SK-N-SH (cell line): ENCODE data around the gene MAST4. TPM values are rescaled to one million over a fixed set of nuclear protein-coding genes. Genes with fewer than 3 reads are reported as not detected.

Source experiments
- CTCF ChIA-PET: fragments of 300-600, 350-600 bp; formaldehyde crosslinking; extraction: SDS; loops from one replicate; lab custom pipeline; 2021; lab: Yijun Ruan, JAX
- POLR2A ChIA-PET: fragments of 350-600 bp; sonication (Branson Sonifier 250); formaldehyde crosslinking; extraction: SDS; loops from one replicate; lab custom pipeline; 2020; ENCODE audit warnings: antibody characterized with exemption, inconsistent platforms; lab: Yijun Ruan, JAX
- DNase-seq: peaks from one replicate; pipeline ENCODE4 v3.0.0; 2012
- H2AFZ ChIP-seq: fragments of 200-600 bp; sonication (generic); 2 replicates; pipeline ENCODE4 v1.8.1; 2016; ENCODE audit warnings: antibody characterized with exemption, mild to moderate bottlenecking, low read depth
- H3F3A ChIP-seq: fragments of 200-600 bp; sonication (generic); replicated peaks from 2 replicates; pipeline ENCODE3; 2016; ENCODE audit warnings: antibody characterized with exemption, mild to moderate bottlenecking; ENCODE audit not compliant: insufficient read depth
- H3K27ac ChIP-seq, 2 experiments: fragments of 200-500 bp in 1 of 2; fragments of 200-600 bp in 1 of 2; sonication (Bioruptor generic) in 1 of 2; sonication (generic), shearing (Covaris generic) in 1 of 2; 2 replicates each; pipeline versions ENCODE4 v1.5.1 to v1.6.1; 2014 to 2016; ENCODE audit warnings: low read depth in 2 of 2, inconsistent platforms in 1 of 2, low read length in 1 of 2, mild to moderate bottlenecking in 1 of 2, mixed read lengths in 1 of 2
- H3K27me3 ChIP-seq: fragments of 200-600 bp; sonication (generic), shearing (Covaris generic); 2 replicates; pipeline ENCODE4 v1.6.1; 2016; ENCODE audit warnings: mixed run types; ENCODE audit not compliant: insufficient read depth
- H3K36me3 ChIP-seq, 2 experiments: fragments of 200-500 bp in 1 of 2; fragments of 200-600 bp in 1 of 2; sonication (Bioruptor generic) in 1 of 2; sonication (generic) in 1 of 2; replicated peaks in 1 of 2; 2 replicates each; pipeline versions ENCODE3 to v1.5.1; 2014 to 2016; ENCODE audit warnings: low read length in 1 of 2, mild to moderate bottlenecking in 1 of 2; ENCODE audit not compliant: insufficient read depth in 2 of 2, control insufficient read depth in 1 of 2
- H3K4me1 ChIP-seq, 2 experiments: fragments of 200-500 bp in 1 of 2; fragments of 200-600 bp in 1 of 2; sonication (Bioruptor generic) in 1 of 2; sonication (generic), shearing (Covaris generic) in 1 of 2; 2 replicates each; pipeline versions ENCODE4 v1.5.1 to v1.6.1; 2014 to 2016; ENCODE audit warnings: low read depth in 1 of 2, low read length in 1 of 2, mixed run types in 1 of 2; ENCODE audit not compliant: insufficient read depth in 2 of 2, control insufficient read depth in 1 of 2
- H3K4me2 ChIP-seq: fragments of 200-600 bp; sonication (generic), shearing (Covaris generic); 2 replicates; pipeline ENCODE4 v1.6.1; 2017; ENCODE audit warnings: mixed run types
- H3K4me3 ChIP-seq, 2 experiments: fragments of 200-500 bp in 1 of 2; fragments of 200-600 bp in 1 of 2; sonication (Bioruptor generic) in 1 of 2; sonication (generic), shearing (Covaris generic) in 1 of 2; 2 replicates each; pipeline versions ENCODE4 v1.5.1 to v1.8.1; 2014 to 2016; ENCODE audit warnings: low read depth in 2 of 2, inconsistent platforms in 1 of 2, low read length in 1 of 2, mild to moderate bottlenecking in 1 of 2, mixed read lengths in 1 of 2, moderate library complexity in 1 of 2
- H3K79me2 ChIP-seq: fragments of 200-600 bp; sonication (generic); 2 replicates; pipeline ENCODE4 v1.8.1; 2017; ENCODE audit warnings: mild to moderate bottlenecking; ENCODE audit not compliant: insufficient read depth
- H3K9ac ChIP-seq: fragments of 200-600 bp; sonication (generic); 2 replicates; pipeline ENCODE4 v1.6.1; 2017; ENCODE audit warnings: mixed run types
- H3K9me2 ChIP-seq: fragments of 200-600 bp; sonication (generic); 2 replicates; pipeline ENCODE4 v1.6.1; 2017; ENCODE audit warnings: mixed run types
- H3K9me3 ChIP-seq: fragments of 200-600 bp; sonication (generic); 2 replicates; pipeline ENCODE4 v1.6.1; 2017; ENCODE audit warnings: mixed run types, mild to moderate bottlenecking, moderate library complexity
- H4K20me1 ChIP-seq: fragments of 200-600 bp; sonication (generic); 2 replicates; pipeline ENCODE4 v1.6.1; 2017; ENCODE audit warnings: mild to moderate bottlenecking, mixed run types; ENCODE audit not compliant: insufficient read depth
- ELF1 ChIP-seq: IDR thresholded peaks from 2 replicates; pipeline ENCODE4 v1.4.0; 2012
- EZH2phosphoT487 ChIP-seq: fragments of 200-600 bp; sonication (generic); IDR thresholded peaks from 2 replicates; pipeline ENCODE4 v1.6.1; 2017; ENCODE audit warnings: low read depth, mixed run types, mild to moderate bottlenecking, antibody characterized with exemption, moderate library complexity, borderline replicate concordance
- FOSL2 ChIP-seq: IDR thresholded peaks from 2 replicates; pipeline ENCODE4 v1.4.0; 2012; ENCODE audit warnings: low read depth, mild to moderate bottlenecking, moderate library complexity, borderline replicate concordance
- GABPA ChIP-seq: IDR thresholded peaks from 2 replicates; pipeline ENCODE4 v1.4.0; 2012; ENCODE audit warnings: low read depth, mild to moderate bottlenecking
- GATA2 ChIP-seq: sonication (generic); formaldehyde crosslinking; IDR thresholded peaks from 2 replicates; pipeline ENCODE4 v1.5.0; 2020; ENCODE audit warnings: mild to moderate bottlenecking, missing genetic modification reagents
- JUND ChIP-seq: IDR thresholded peaks from 2 replicates; pipeline ENCODE4 v1.4.0; 2012
- MEF2A ChIP-seq: IDR thresholded peaks from 2 replicates; pipeline ENCODE4 v1.4.0; 2012; ENCODE audit warnings: low read depth, borderline replicate concordance
- MXI1 ChIP-seq: IDR thresholded peaks from 2 replicates; pipeline ENCODE4 v1.6.1; 2012; ENCODE audit warnings: mild to moderate bottlenecking, low read depth, low read length, improper control_type of control experiment
- NRF1 ChIP-seq: IDR thresholded peaks from 2 replicates; pipeline ENCODE4 v1.6.1; 2012; ENCODE audit warnings: low read depth, mild to moderate bottlenecking, low read length
- RAD21 ChIP-seq: IDR thresholded peaks from 2 replicates; pipeline ENCODE4 v1.6.1; 2012; ENCODE audit warnings: mild to moderate bottlenecking, low read length
- SIN3A ChIP-seq: IDR thresholded peaks from 2 replicates; pipeline ENCODE4 v1.6.1; 2012; ENCODE audit warnings: low read depth, mild to moderate bottlenecking, low read length, moderate library complexity, borderline replicate concordance
- SMC3 ChIP-seq: IDR thresholded peaks from 2 replicates; pipeline ENCODE4 v1.6.1; 2012; ENCODE audit warnings: low read depth, low read length, improper control_type of control experiment
- YY1 ChIP-seq: IDR thresholded peaks from 2 replicates; pipeline ENCODE4 v1.4.0; 2012; ENCODE audit warnings: low read depth, mild to moderate bottlenecking
- WGBS: methylation state at CpG from one replicate; pipeline ENCODE4 v1.1.6; 2017; ENCODE audit warnings: low lambda C conversion rate; 5-methylcytosine and 5-hydroxymethylcytosine counted together
- polyA plus RNA-seq, 3 experiments: library from polyadenylated mRNA; depleted of rRNA; stranded (reverse); fragments of >200 nt; gene quantifications; 2 replicates each; pipeline ENCODE4 v1.2.3, GENCODE V29; 2012
- TF ChIP-seq, protein P1 (sequence below): IDR thresholded peaks from 2 replicates; pipeline ENCODE4 v1.4.0; 2012; ENCODE audit warnings: low read depth
- TF ChIP-seq, protein P2 (sequence below): fragments of 200-600 bp; sonication (generic); IDR thresholded peaks from 2 replicates; pipeline ENCODE4 v1.6.1; 2017; ENCODE audit warnings: antibody characterized with exemption, mild to moderate bottlenecking, moderate library complexity
- TF ChIP-seq, protein P3 (sequence below): fragments of 150-350 bp; IDR thresholded peaks from 2 replicates; pipeline ENCODE4 v1.6.1; 2017; ENCODE audit warnings: antibody characterized with exemption, low read length, low read depth, borderline replicate concordance
- TF ChIP-seq, protein P4 (sequence below): IDR thresholded peaks from 2 replicates; pipeline ENCODE4 v1.6.1; 2012; ENCODE audit warnings: mild to moderate bottlenecking, low read depth, low read length, moderate library complexity
- TF ChIP-seq, protein P5 (sequence below): IDR thresholded peaks from 2 replicates; pipeline ENCODE4; 2012

The MAST4 gene
- polyA plus RNA-seq, 1 of the 3 experiments (the other 2 are of a cell fraction): 2.2 TPM

DNA sequence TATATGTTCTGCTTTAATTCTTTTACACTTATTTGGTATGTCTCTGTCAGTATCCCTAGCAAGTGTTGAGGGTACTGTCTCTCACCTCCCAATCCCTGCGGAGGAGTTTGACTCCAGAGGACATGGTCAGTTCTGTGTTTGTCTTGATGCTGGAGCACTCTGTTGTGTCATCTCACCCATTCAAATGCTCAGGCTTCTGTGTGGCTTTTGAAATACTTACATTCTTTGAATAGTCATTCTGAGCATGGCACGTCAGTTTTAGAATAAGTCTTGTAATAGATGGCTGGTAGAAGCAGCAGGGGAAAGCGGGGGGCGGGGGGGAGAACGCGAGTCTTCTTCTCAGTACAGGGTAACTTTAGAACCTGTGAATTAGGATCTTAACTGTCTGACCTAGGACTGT is 12.3 kb downstream of the MAST4 start:
- no peak for DNase-seq
- H3K9ac ChIP-seq: no peak overlapping the region
- H3K4me3 ChIP-seq: no peak overlapping the region
- H3K27me3 ChIP-seq: no peaks in the 10 kb centered on the region
- ChIA-PET CTCF (no interaction called here), POLR2A (interaction anchor here (0.6 kb wide), 1 partner anchor 9 kb away, joined by 3 read pairs; no protein-coding TSS in a partner anchor)
- no peaks in the 10 kb centered on the region for H3K79me2 ChIP-seq
- TF ChIP-seq ELF1: no peak
- TF ChIP-seq, protein P1, sequence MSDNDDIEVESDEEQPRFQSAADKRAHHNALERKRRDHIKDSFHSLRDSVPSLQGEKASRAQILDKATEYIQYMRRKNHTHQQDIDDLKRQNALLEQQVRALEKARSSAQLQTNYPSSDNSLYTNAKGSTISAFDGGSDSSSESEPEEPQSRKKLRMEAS: no peak
- TF ChIP-seq NRF1: no peak
- no peak for TF ChIP-seq SIN3A
- TF ChIP-seq, protein P2, sequence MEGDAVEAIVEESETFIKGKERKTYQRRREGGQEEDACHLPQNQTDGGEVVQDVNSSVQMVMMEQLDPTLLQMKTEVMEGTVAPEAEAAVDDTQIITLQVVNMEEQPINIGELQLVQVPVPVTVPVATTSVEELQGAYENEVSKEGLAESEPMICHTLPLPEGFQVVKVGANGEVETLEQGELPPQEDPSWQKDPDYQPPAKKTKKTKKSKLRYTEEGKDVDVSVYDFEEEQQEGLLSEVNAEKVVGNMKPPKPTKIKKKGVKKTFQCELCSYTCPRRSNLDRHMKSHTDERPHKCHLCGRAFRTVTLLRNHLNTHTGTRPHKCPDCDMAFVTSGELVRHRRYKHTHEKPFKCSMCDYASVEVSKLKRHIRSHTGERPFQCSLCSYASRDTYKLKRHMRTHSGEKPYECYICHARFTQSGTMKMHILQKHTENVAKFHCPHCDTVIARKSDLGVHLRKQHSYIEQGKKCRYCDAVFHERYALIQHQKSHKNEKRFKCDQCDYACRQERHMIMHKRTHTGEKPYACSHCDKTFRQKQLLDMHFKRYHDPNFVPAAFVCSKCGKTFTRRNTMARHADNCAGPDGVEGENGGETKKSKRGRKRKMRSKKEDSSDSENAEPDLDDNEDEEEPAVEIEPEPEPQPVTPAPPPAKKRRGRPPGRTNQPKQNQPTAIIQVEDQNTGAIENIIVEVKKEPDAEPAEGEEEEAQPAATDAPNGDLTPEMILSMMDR: no peak
- TF ChIP-seq EZH2phosphoT487: no peak
- no peak for TF ChIP-seq YY1
- TF ChIP-seq MXI1: no peak
- TF ChIP-seq, protein P3, sequence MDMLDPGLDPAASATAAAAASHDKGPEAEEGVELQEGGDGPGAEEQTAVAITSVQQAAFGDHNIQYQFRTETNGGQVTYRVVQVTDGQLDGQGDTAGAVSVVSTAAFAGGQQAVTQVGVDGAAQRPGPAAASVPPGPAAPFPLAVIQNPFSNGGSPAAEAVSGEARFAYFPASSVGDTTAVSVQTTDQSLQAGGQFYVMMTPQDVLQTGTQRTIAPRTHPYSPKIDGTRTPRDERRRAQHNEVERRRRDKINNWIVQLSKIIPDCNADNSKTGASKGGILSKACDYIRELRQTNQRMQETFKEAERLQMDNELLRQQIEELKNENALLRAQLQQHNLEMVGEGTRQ: no peak
- no peak for TF ChIP-seq RAD21
- TF ChIP-seq MEF2A: no peak
- no peak for TF ChIP-seq GATA2 (CRISPR knock-in tag)
- TF ChIP-seq, protein P4, sequence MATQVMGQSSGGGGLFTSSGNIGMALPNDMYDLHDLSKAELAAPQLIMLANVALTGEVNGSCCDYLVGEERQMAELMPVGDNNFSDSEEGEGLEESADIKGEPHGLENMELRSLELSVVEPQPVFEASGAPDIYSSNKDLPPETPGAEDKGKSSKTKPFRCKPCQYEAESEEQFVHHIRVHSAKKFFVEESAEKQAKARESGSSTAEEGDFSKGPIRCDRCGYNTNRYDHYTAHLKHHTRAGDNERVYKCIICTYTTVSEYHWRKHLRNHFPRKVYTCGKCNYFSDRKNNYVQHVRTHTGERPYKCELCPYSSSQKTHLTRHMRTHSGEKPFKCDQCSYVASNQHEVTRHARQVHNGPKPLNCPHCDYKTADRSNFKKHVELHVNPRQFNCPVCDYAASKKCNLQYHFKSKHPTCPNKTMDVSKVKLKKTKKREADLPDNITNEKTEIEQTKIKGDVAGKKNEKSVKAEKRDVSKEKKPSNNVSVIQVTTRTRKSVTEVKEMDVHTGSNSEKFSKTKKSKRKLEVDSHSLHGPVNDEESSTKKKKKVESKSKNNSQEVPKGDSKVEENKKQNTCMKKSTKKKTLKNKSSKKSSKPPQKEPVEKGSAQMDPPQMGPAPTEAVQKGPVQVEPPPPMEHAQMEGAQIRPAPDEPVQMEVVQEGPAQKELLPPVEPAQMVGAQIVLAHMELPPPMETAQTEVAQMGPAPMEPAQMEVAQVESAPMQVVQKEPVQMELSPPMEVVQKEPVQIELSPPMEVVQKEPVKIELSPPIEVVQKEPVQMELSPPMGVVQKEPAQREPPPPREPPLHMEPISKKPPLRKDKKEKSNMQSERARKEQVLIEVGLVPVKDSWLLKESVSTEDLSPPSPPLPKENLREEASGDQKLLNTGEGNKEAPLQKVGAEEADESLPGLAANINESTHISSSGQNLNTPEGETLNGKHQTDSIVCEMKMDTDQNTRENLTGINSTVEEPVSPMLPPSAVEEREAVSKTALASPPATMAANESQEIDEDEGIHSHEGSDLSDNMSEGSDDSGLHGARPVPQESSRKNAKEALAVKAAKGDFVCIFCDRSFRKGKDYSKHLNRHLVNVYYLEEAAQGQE: no peak
- TF ChIP-seq, protein P5, sequence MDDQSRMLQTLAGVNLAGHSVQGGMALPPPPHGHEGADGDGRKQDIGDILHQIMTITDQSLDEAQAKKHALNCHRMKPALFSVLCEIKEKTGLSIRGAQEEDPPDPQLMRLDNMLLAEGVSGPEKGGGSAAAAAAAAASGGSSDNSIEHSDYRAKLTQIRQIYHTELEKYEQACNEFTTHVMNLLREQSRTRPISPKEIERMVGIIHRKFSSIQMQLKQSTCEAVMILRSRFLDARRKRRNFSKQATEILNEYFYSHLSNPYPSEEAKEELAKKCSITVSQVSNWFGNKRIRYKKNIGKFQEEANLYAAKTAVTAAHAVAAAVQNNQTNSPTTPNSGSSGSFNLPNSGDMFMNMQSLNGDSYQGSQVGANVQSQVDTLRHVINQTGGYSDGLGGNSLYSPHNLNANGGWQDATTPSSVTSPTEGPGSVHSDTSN: no peak
- TF ChIP-seq GABPA: no peak
- no peak for TF ChIP-seq FOSL2
- no peak for TF ChIP-seq SMC3
- no peak for TF ChIP-seq JUND
- H3K9me3 ChIP-seq: no peaks in the 10 kb centered on the region
- no peaks in the 10 kb centered on the region for H3K9me2 ChIP-seq
- H3K36me3 ChIP-seq: no peaks in the 10 kb centered on the region
- no peak overlapping the region for H3K4me2 ChIP-seq
- H2AFZ ChIP-seq: no peak overlapping the region
- H3K27ac ChIP-seq: no peak overlapping the region
- no peaks in the 10 kb centered on the region for H3F3A ChIP-seq
- H4K20me1 ChIP-seq: no peaks in the 10 kb centered on the region
- no peaks in the 10 kb centered on the region for H3K4me1 ChIP-seq
- WGBS: 58% methylated on average over 6 of the region's 6 CpGs
